HepG2 (cell line): ENCODE data around the gene ASCC2. TPM values are rescaled to one million over a fixed set of nuclear protein-coding genes. Genes with fewer than 3 reads are reported as not detected.

Source experiments
- AGO1 ChIP-seq: fragments of 200-400 bp; formaldehyde crosslinking; IDR thresholded peaks from 2 replicates; pipeline ENCODE4 v1.6.1; 2017; ENCODE audit warnings: mild to moderate bottlenecking, low read depth, low read length, moderate library complexity; ENCODE audit not compliant: poor library complexity, severe bottlenecking
- ATF1 ChIP-seq: IDR thresholded peaks from 2 replicates; pipeline ENCODE4 v1.6.1; 2016; ENCODE audit warnings: mild to moderate bottlenecking, control low read depth
- ATF2 ChIP-seq: sonication (generic); formaldehyde crosslinking; IDR thresholded peaks from 2 replicates; pipeline ENCODE4 v1.4.0; 2020; ENCODE audit warnings: missing genetic modification reagents
- MTF2 ChIP-seq: sonication (generic); formaldehyde crosslinking; IDR thresholded peaks from 2 replicates; pipeline ENCODE4 v1.5.0; 2020; ENCODE audit warnings: missing genetic modification reagents, borderline replicate concordance
- NFAT5 ChIP-seq: sonication (generic); formaldehyde crosslinking; IDR thresholded peaks from 2 replicates; pipeline ENCODE4 v1.4.0; 2020; ENCODE audit warnings: missing genetic modification reagents
- TAF1 ChIP-seq: sonication (generic); formaldehyde crosslinking; IDR thresholded peaks from 2 replicates; pipeline ENCODE4 v1.4.0; 2020; ENCODE audit warnings: missing genetic modification reagents
- THAP9 ChIP-seq: sonication (generic); formaldehyde crosslinking; IDR thresholded peaks from 2 replicates; pipeline ENCODE4; 2020; ENCODE audit warnings: missing genetic modification reagents, mild to moderate bottlenecking, borderline replicate concordance
- ZBTB14 ChIP-seq: sonication (generic); formaldehyde crosslinking; IDR thresholded peaks from 2 replicates; pipeline ENCODE4 v1.4.0; 2020; ENCODE audit warnings: missing genetic modification reagents
- ZFX ChIP-seq: sonication (generic); formaldehyde crosslinking; IDR thresholded peaks from 2 replicates; pipeline ENCODE4 v1.4.0; 2020; ENCODE audit warnings: mild to moderate bottlenecking, low read depth, missing genetic modification reagents, moderate library complexity
- ZNF121 ChIP-seq: sonication (generic); formaldehyde crosslinking; IDR thresholded peaks from 2 replicates; pipeline ENCODE4 v1.5.0; 2020; ENCODE audit warnings: mild to moderate bottlenecking, missing genetic modification reagents
- ZNF205 ChIP-seq: IDR thresholded peaks from 2 replicates; pipeline ENCODE4 v1.6.1; 2018; ENCODE audit warnings: missing biosample characterization, missing genetic modification reagents
- ZNF329 ChIP-seq: sonication (generic); formaldehyde crosslinking; IDR thresholded peaks from 2 replicates; pipeline ENCODE4 v1.9.0; 2021; ENCODE audit warnings: low read depth, mild to moderate bottlenecking, missing genetic modification reagents
- ZNF430 ChIP-seq: sonication (generic); formaldehyde crosslinking; IDR thresholded peaks from 2 replicates; pipeline ENCODE4 v1.9.0; 2021; ENCODE audit warnings: mild to moderate bottlenecking, missing genetic modification reagents
- ZNF543 ChIP-seq: sonication (generic); formaldehyde crosslinking; IDR thresholded peaks from 2 replicates; pipeline ENCODE4 v1.4.0; 2020; ENCODE audit warnings: mild to moderate bottlenecking, missing genetic modification reagents
- ZNF891 ChIP-seq: sonication (generic); formaldehyde crosslinking; IDR thresholded peaks from 2 replicates; pipeline ENCODE4 v1.5.0; 2020; ENCODE audit warnings: mild to moderate bottlenecking, missing genetic modification reagents
- polyA plus RNA-seq, 8 experiments: library from polyadenylated mRNA; depleted of rRNA in 3 of 8; stranded (reverse) in 7 of 8; unstranded in 1 of 8; fragments of >200 nt; fragmentation: Illumina TruSeq in 4 of 8; extraction: Trizol in 4 of 8; gene quantifications; 2 replicates each; pipeline versions ENCODE4 v1.2.1 to v1.2.3, GENCODE V29; 2011 to 2016; ENCODE audit warnings: low read depth in 4 of 8, missing spikeins in 1 of 8, mixed read lengths in 1 of 8; ENCODE audit not compliant: insufficient read depth in 1 of 8
- total RNA-seq, 5 experiments: library from RNA; depleted of rRNA; stranded (reverse); fragments of >200 nt; fragmentation: Illumina TruSeq; extraction: Trizol; gene quantifications; 2 replicates each; pipeline ENCODE4 v1.2.3, GENCODE V29; 2016; ENCODE audit warnings: low read depth in 1 of 5

The ASCC2 gene
- total and polyA plus RNA-seq, 2 of the 13 experiments (the other 11 are each of a cell fraction or from before 2014, with no cell fraction given), result 26.2 to 26.3 TPM

GRCh38 chr22:29767171-29768051, 70.7 kb downstream of the ASCC2 start, which contains the start of gene UQCR10 (continued):
- 0 out of 2 replicates have a peak, but pooled peaks have one; percentile 21 for TF ChIP-seq ZNF543 (CRISPR knock-in tag)
- TF ChIP-seq THAP9 (CRISPR knock-in tag), result peak; percentile 75; the same call in 1 of the 2 replicates
- TF ChIP-seq ZBTB14, result peak; percentile 45; the same call in 1 of the 2 replicates
- peak; percentile 58 for TF ChIP-seq ATF2
- no peak for TF ChIP-seq ZNF430 (CRISPR knock-in tag)
- TF ChIP-seq TAF1, result peak; percentile 97
- TF ChIP-seq ZNF891 (CRISPR knock-in tag), result peak; percentile 73
- TF ChIP-seq ZNF121, result 0 out of 2 replicates have a peak, but pooled peaks have one; percentile 29
- TF ChIP-seq ATF1 (CRISPR knock-in tag), result peak; percentile 52; the same call in 1 of the 2 replicates
- TF ChIP-seq ZFX, result peak; percentile 81
- peak; percentile 44; the same call in 1 of the 2 replicates for TF ChIP-seq ZNF329
- 0 out of 2 replicates have a peak, but pooled peaks have one; percentile 53 for TF ChIP-seq NFAT5 (CRISPR knock-in tag)
- TF ChIP-seq ZNF205 (CRISPR knock-in tag), result peak; percentile 37; the same call in 1 of the 2 replicates
- TF ChIP-seq AGO1, result no peak
- no peak for TF ChIP-seq MTF2 (CRISPR knock-in tag)
